Measurements from ENCODE around the gene XRCC1.

XRCC1 gene

DNA sequence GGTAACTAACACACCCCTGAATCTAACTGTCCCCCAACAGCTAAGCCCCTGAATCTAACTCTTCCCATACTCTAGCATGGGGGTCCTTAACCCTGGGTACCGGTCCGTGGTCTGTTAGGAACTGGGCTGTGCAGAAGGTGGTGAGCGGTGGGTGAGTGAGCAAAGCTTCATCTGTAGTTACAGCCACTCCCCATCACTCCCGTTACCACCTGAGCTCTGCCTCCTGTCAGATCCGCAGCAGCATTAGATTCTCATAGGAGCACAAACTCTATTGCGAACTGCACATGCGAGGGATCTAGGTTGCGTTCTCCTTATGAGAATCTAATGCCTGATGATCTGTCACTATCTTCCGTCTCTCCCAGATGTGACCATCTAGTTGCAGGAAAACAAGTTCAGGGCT is 64.6 kb downstream of the XRCC1 start:
- no peak for DNase-seq

DNA sequence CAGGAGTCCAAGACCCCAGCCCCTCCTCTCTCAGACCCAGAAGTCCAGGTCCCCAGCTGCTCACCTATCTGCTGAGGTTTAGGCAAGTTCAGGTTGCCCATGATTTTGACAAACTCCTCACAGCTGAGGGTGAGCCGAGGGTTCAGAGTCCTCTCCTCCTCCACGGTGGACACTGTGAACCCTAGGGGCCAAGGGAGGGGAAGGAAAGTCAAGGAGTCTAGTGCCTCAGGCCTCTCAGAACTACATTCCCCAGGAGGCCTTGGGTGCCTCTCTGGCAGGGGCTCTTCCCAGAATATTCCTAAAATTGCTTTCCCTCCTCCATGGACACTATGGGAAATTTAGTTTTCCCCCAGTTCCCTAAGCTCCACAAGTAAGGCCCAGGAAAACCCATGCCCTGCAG is 67.4 kb downstream of the XRCC1 start:
- no peak for DNase-seq

DNA sequence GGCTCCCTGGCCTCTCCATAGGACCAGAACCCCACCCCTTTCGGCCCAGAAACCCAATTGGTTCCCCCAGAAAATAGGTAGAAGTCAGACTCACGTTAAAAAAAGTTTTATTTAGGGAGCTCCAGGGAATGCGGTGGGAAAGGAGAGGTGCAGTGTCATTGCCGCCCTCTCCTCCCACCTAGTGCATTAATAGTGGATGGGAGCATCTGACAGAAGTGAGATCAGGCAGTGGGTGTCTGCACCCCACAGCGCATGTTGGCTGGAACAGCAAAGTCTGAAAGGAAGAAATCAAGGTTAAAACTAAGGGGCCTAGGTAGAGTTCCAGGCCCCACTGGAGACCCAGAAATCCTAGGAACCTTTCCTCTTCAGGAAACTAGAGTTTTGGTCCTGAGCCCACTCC is 68.7 kb downstream of the XRCC1 start:
- no peak for DNase-seq

GRCh38 chr19:43505941-43506340 is 69.4 kb downstream of the XRCC1 start:
- no peak for DNase-seq

DNA sequence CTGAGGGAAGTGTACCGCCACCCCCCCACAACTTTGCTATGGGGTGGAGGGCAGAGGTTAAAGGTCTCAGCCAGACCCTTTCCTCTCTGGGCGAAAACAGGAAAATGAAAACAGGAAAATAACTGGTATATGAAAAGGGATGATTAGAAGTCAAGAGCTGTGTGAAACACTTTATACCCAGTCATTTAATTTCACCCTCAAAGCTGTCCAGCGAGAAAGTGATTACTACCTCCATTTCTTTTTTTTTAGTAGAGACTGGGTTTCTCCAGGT is 70.2 kb downstream of the XRCC1 start:
- no peak for DNase-seq

DNA sequence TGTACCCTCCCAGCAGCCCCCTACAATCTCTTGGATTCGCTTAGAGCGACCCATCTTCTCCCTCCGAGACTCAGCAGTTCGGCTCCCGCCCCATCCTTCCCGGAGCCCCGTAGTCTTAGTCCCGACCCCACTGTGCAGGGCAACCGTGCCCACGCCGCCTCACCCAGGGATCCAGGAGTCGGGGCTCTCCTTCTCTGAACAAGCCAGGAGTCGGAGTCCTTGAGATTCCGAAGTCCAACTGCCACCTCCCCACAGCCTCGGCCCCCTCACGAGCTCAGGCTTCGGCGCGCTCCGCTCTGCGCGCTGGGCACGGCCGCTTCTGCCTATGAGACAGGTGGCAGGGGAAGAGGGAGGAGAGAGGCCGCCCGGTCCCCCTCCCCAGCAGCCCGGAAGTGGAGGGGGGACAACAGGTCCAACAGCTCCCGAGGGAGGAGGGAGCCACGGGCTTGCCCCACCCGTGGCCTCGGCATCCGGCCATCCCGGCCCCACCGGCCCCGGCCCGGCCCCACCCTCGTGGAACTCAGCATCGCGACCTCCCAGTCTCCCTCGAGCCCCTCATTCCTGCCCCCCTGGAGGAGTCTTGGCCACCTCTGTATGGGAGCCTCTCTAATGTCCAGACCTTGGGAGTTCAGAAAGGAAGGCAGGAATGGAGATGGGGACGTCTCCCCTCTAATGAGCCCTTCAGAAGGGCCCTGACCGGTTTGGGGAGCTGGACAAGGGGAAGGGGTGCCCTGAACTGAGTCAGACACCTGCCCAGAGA is 70.7 kb downstream of the XRCC1 start, which contains the start of gene PHLDB3:
Gene PHLDB3, minus strand, starts transcription at position 321 of the 760 bp plus-strand sequence. CDS start 628 bp downstream, outside the sequence.
- peak; percentile 32 for DNase-seq

GRCh38 chr19:43503501-43504425 is 71.6 kb downstream of the XRCC1 start:
- DNase-seq: peak; percentile 94

GRCh38 chr19:43502419-43502976 is 72.8 kb downstream of the XRCC1 start:
- DNase-seq: no peak

DNA sequence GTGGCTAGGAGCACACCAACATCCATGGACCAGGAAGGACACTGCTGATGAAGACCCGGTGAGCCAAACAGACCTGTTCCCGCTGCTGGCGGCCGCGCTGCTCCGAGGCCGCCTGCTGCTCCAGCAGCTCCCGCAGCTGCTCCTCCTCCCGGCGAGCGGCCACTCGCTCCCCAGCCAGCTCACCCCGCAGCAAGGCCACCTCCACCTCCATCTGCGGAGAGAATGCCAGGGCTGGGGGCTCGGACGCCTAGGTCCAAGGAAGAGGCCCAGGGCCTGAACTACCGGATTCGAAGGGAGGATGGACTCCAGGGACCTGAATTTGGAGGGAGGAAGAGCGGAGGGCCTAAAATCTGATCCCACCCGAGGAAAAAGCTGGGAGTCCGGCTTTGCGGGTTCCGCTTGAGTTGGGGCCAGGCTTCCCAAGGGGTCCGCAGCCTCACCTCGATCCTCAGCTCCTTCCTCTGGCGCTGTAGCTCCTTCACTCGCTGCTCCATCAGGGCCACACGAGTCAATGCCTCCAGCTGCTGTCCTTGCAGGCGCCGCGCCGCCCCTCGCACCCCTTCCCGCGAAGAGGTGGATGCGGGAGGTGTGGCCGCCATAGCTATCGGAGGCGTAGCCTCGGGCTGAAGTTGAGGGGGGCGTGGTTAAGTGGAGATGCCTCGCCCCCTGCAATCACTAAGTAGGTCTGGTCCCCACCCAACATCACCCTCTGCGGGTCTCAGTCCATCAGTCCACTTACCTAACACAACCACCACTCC is 73.5 kb downstream of the XRCC1 start:
- no peak for DNase-seq

GRCh38 chr19:43499042-43499441 is 76.3 kb downstream of the XRCC1 start:
- no peak for DNase-seq

DNA sequence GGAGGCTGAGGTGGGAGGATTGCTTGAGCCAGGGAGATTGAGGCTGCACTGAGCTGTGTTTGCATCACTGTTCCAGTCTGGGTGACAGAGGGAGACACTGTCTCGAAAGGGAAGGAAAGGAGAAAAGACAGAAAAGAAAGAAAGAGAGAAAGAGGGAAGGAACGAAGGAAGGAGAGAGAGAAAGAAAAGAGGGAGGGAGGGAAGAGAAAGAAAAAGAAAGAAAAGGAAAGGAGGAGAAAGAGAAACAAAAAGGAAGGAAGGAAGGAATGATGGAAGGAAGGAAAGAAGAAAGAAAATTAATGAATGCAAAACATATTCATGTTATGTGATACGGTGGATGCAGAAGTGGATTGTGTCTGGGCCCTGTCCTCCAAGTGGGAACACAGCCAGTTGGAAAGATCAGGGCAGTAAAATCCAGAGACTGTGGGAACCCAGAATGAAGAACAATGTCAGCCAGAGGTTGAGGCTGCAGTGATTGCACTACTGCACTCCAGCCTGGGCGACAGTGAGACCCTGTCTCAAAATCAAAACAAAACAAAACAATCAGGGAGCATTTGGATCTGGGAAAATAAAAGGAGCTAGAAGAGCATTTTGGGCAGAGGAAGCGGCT is 77.0 kb downstream of the XRCC1 start:
- DNase-seq: no peak

DNA sequence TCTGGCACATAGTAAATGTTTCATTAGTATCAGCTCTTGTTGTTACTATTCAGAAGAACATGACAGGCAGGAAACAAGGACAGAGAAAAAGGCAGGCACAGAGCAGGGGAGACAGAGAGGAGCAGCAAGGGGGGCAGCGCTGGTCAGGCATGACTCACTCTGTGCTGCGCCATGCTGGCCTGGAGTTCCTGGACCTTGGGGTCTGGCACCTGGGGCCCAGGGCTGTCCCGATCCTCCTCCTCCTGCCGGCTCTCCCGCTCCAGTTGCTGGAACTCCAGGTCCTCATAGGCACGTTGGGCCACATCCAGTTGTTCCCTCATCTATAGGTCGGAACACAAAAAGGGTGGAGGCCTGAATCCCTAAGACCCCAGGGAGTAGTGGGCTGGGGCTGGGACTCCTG is 78.4 kb downstream of the XRCC1 start:
- no peak for DNase-seq

DNA sequence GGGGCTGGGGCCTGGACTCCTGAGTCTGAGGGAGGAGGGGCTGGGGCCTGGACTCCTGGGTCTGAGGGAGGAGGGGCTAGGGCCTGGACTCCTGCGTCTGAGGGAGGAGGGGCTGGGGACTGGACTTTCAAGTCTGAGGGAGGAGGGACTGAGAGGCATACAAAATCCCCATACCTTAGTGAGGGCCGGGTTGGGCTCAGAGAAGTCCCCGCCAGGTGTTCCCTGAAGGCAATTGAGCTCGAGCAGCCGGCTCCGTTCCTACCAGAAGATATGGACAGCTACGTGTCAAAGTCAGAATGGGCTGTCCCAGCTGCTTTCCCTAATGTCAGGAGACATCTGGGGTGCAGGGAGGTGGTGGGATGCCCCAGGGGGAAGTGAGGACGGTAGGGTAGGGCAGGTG is 80.2 kb downstream of the XRCC1 start:
- no peak for DNase-seq

Data from NCI-H1436 (cell line).